Raji (cell line): ENCODE results near the gene TMEM238L.

Experiments used
- POLR2A ChIP-seq: IDR thresholded peaks from 2 replicates; pipeline ENCODE4 v1.6.1; 2011; ENCODE audit warnings: low read depth, low read length, control low read depth; ENCODE audit not compliant: insufficient read depth

TMEM238L gene

GRCh38 chr17:10814075-10814474 lies 10.2 kb upstream of the TMEM238L start:
- TF ChIP-seq POLR2A, result no peak

GRCh38 chr17:10812674-10813073 lies 8.8 kb upstream of the TMEM238L start:
- no peak for TF ChIP-seq POLR2A

GRCh38 chr17:10809605-10810004 lies 5.7 kb upstream of the TMEM238L start:
- TF ChIP-seq POLR2A, result no peak

- no peak for TF ChIP-seq POLR2A
These were observed 3.8 kb upstream of the TMEM238L start for GRCh38 chr17:10807704-10808128.

- no peak for TF ChIP-seq POLR2A
These were observed 2.8 kb upstream of the TMEM238L start for GRCh38 chr17:10806545-10807262.

GRCh38 chr17:10805911-10806310 lies 2.0 kb upstream of the TMEM238L start:
- TF ChIP-seq POLR2A, result no peak

- no peak for TF ChIP-seq POLR2A
These were observed 647 bp upstream of the TMEM238L start for GRCh38 chr17:10804546-10804945.

- TF ChIP-seq POLR2A, result no peak
These were observed 549 bp downstream of the TMEM238L start for GRCh38 chr17:10803350-10803749.

- no peak for TF ChIP-seq POLR2A
These were observed 1.2 kb downstream of the TMEM238L start for GRCh38 chr17:10802496-10803284.

- TF ChIP-seq POLR2A, result no peak
These were observed 4.5 kb downstream of the TMEM238L start for GRCh38 chr17:10799407-10799806.

GRCh38 chr17:10798910-10799309 lies 5.0 kb downstream of the TMEM238L start:
- no peak for TF ChIP-seq POLR2A

GRCh38 chr17:10798332-10798749 lies 5.6 kb downstream of the TMEM238L start:
- no peak for TF ChIP-seq POLR2A

GRCh38 chr17:10797476-10798328 lies 6.2 kb downstream of the TMEM238L start:
- TF ChIP-seq POLR2A, result no peak

- TF ChIP-seq POLR2A, result no peak
These were observed 10.1 kb downstream of the TMEM238L start for GRCh38 chr17:10793816-10794215.

- TF ChIP-seq POLR2A, result no peak
These were observed 10.6 kb downstream of the TMEM238L start for GRCh38 chr17:10793256-10793655.
